ENCODE measurements around the gene OVCA2.

The OVCA2 gene

DNA sequence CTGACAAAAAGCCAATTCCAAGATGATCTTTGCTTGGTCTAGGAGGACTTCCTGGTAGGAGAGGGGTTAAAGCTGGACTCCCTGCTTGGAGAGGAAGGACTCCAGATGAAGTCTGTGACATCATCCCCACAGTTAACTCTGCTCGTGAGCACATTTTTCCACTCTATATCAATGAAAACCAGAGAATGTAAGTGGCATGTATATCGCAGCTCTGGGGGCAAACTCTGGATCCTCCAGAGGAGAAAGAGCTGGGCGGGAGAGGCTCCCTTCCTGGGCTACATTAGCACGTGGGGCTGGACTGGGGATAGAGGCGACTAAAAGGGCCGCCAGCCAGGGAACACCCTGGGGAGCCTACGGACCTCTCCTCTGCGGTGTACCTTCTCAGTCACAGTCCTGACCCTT, 47.2 kb downstream of the OVCA2 start:
- DNase-seq, result no peak

DNA sequence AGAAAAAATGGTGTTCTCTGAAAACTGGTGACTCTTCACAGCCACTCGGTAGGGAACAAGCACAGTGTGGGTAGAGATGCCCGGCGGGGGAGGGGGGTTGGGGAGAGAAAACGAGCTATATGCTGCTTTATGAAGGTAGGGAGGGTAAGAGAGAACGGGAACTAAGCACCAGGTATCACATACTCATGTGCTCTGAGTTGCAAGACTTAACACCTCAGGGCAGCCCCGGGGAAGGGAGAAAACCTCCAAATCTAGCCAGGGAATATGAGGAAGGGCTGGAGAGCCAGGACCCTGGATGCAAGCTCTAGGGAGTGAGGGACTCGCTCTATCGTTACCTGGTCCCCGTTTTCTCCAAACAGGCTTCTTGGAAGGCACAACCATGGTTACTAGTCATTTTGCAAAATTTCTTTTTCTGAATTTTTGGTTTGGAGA, 48.4 kb downstream of the OVCA2 start:
- no peak for DNase-seq

DNA sequence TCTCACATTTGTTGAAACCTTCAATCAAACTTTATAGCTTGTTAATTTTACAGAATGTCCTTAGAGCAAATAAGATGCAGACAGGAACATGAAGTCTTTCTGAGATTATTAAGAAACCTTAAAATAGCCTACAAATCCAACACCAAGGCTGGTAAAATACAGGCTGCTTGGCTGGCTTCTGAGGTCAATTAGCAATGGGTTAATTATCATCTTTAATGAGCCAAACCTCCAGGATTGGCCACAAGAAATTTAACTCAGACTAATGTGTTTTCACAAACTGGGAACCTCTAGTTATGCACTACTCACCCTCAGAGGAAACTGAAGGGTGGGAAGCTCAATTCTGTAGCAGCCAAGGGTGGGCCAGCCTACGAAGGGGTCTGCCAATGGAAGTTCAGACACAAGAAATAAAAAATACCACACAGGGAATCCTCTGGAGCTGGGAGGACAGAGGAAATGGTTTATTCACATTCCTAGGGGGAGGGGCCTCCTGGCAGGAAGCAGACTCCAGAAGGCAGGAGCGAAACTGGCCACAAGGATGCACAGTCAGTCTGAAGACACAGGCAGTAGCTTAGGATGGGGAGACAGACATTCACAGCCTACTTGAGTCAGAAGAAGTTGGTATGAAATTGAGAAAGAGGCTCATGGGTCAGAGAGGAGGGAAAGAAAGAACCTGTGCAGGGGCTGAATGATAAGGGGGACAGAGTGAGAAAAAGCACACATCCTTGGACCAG, 49.1 kb downstream of the OVCA2 start:
- no peak for DNase-seq

DNA sequence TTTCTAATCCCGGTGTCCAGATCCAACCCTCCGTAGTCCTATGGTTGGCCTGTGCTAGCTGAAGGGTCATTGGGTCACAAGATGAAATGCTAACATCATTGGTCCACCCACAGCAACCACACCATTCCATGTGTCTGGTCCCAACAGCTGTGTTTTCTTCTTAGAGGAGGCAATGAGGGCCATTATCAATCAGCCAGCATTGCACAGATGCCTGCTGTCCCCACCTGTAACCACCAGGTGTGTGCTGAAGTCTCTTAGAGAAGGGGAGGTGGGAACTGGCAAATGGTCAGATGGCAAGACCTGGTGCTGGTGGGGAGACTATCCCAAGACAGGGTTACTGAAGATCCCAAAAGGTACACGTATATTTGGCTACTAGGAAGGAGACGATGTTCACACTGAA, 50.4 kb downstream of the OVCA2 start:
- no peak for DNase-seq

Data from DMS53 (cell line).